HUES64 (cell line): ENCODE data around the gene GTPBP1.

ENCODE experiments used
- H3K27ac ChIP-seq: 2 replicates; pipeline ENCODE4 v1.7.0; 2013; ENCODE audit warnings: low read depth, low read length, inconsistent platforms
- H3K27me3 ChIP-seq: 2 replicates; pipeline ENCODE4 v1.6.1; 2013; ENCODE audit warnings: mild to moderate bottlenecking, low read length; ENCODE audit not compliant: insufficient read depth
- H3K36me3 ChIP-seq: 2 replicates; pipeline ENCODE4 v1.6.1; 2013; ENCODE audit warnings: mild to moderate bottlenecking, low read length; ENCODE audit not compliant: insufficient read depth
- H3K4me1 ChIP-seq: 2 replicates; pipeline ENCODE4 v1.6.1; 2013; ENCODE audit warnings: mild to moderate bottlenecking, low read length, moderate library complexity; ENCODE audit not compliant: insufficient read depth
- H3K4me3 ChIP-seq: 2 replicates; pipeline ENCODE4 v1.5.1; 2013; ENCODE audit warnings: mild to moderate bottlenecking, low read length, moderate library complexity
- H3K9ac ChIP-seq: 2 replicates; pipeline ENCODE4 v1.6.1; 2013; ENCODE audit warnings: mild to moderate bottlenecking, low read depth, low read length
- H3K9me3 ChIP-seq: 2 replicates; pipeline ENCODE4 v1.6.1; 2013; ENCODE audit warnings: low read depth, low read length; ENCODE audit not compliant: insufficient read depth
- WGBS: fragments of 150-250, 120-280 bp; methylation state at CpG from one replicate; pipeline ENCODE4 v1.1.7; 2013; ENCODE audit warnings: missing lambda C conversion rate; 5-methylcytosine and 5-hydroxymethylcytosine counted together

The GTPBP1 gene

DNA sequence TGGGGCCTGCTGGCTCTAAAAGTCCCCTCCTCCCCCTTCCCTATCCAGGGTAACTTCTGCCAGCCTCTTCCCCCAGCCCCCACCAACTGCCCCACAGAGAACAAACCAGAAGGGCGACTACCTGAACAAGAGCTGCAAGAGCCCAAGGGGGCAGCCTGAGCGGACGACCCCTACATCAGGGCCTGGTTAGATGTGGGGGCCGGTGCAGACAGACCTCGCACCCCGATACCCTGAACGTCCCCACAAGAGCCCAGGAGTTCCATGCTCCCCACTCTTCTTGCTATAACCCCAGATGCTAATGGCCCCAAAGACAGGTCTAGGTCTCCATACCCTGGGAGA lies 29.4 kb downstream of the GTPBP1 start:
- WGBS, result 96% methylated on average over 7 of the region's 7 CpGs
- no peaks in the 10 kb centered on the region for H3K9me3 ChIP-seq
- no peak overlapping the region for H3K9ac ChIP-seq
- H3K4me3 ChIP-seq, result no peak overlapping the region
- H3K36me3 ChIP-seq, result peaks cover 42% of the 10 kb centered on the region
- H3K4me1 ChIP-seq, result no peaks in the 10 kb centered on the region
- H3K27me3 ChIP-seq, result no peaks in the 10 kb centered on the region
- H3K27ac ChIP-seq, result no peak overlapping the region

DNA sequence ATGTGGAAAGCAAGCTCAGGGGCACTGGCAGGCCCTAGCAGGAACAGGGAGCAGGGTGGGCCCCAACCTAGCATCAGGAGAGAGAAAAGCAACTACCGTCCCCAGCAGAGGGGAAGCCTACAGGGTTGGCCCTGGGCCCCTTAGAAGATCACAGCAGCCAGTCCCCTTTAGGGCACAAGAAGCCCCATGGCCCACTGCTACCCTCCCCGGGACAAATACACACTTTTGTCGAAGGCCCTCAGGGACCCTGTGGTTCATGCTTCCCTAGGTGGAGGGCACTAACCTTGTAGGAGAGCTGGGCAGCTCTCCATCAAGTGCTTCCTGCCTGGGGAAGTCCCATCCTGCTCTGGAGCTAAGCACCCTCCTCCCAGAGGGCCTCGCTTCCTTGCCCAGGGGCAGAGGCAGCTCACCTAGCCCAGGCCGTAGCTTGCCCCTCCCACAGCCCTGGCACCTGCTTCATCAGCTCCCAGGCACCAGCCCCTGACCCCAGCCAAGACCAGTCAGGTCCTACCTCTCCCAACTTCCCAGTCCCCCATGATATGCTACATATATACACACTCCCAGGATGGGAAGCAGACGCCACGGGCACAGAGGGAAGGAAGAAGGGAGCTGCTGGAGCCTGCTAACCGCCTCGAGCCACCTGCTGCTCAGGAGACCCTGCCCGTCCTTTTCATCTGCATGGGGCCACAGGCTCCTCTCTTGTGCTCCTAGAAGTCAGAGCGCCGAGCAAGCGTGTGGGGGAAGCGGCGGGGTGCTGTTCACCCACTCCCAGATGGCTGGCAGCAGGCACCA lies 29.9 kb downstream of the GTPBP1 start:
- H3K27me3 ChIP-seq, result no peaks in the 10 kb centered on the region
- peaks cover 40% of the 10 kb centered on the region for H3K36me3 ChIP-seq
- H3K9ac ChIP-seq, result no peak overlapping the region
- 93% methylated on average over 15 of the region's 15 CpGs for WGBS
- no peaks in the 10 kb centered on the region for H3K9me3 ChIP-seq
- H3K4me1 ChIP-seq, result no peaks in the 10 kb centered on the region
- H3K4me3 ChIP-seq, result no peak overlapping the region
- no peak overlapping the region for H3K27ac ChIP-seq

DNA sequence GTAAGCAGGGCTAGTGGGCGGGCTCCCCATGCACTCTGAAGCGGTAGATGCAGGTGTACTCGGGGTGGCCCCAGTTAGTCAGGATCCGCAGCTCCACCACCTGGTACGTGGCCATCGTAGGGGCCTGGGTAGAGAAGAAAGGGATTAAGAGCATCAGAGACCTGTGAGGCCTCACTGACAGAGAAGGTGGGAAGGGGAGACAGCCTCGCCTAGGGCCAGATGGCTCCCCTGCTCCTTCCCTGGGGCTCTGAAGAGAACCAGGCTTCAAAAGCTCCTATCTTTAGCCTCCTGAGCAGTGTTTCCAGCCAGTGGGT lies 30.5 kb downstream of the GTPBP1 start:
- H3K9ac ChIP-seq, result no peak overlapping the region

DNA sequence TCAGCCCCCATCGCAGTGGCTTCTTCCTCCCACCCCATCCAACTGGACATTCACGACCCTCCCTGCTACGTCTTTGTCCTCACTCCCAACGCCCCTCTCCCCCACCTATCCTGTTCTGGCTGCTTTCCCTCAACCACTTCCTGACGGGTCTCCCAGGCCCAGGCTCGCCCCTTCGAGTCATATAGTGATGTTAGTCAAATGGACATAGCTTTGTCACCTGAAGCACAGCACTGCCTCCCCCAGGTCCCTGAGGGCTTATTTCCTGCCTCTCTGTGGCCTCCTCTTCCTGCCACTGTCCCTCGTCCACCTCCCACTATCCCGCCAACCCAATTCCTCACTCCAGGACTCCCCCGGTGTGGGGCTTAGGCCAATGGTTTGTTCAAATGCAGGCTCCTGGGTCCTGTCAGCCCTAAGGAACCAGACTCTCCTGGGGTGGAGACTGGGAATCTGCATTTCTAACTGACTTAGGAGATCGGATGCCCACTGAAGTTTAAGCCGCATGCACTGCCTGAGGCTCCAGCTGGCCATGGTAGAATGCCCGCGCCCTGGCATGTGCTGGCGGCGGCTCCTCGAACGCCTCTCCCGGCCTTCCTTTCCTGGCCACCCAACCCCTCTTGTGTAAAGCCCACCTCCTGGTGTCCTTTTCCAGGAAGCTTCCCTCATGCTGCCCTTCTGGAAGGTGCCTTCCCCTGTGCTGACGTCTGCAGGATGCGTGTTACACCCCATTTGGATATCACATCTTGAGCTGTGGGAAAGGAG lies 31.7 kb downstream of the GTPBP1 start:
- WGBS, result 88% methylated on average over 21 of the region's 21 CpGs

More for the DNA sequence above, 30.5 kb downstream of the GTPBP1 start:
- WGBS, result 92% methylated on average over 7 of the region's 7 CpGs
- Histone ChIP-seq H3K27me3 (no peaks in the 10 kb centered on the region), H3K4me1 (no peaks in the 10 kb centered on the region), H3K36me3 (peaks cover 40% of the 10 kb centered on the region), H3K4me3 (no peak overlapping the region), H3K27ac (no peak overlapping the region), H3K9me3 (no peaks in the 10 kb centered on the region)

DNA sequence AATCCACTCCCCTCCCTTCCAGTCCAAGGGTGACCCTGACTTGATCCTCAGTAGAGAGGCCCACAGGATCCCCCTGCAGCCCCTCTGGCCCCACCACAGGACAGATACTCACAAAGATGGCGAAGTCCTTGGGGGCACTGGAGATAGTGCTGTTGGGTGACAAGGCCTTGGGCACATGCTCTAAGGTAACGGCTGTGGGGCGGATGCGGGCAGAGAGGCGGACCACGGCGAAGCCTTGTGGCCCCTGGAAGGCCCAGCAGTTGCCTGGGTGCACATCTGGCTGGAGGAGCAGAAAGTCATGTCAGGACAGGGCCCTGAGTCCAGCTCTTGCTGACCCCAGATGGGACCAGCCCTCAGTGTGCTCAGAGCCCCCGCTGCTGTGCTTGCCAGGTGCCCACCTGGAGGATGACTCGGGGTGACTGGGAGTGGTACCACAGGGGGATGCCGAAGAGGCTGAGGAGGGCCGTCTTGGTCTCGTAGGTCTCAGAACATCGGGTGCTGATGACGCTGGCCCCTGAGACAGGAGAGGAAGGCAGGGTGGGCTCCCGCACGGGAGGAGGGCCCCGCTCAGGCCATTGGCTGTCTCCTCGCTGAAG lies 32.8 kb downstream of the GTPBP1 start:
- 96% methylated on average over 18 of the region's 18 CpGs for WGBS
- Histone ChIP-seq H3K27ac (no peak overlapping the region), H3K4me1 (no peaks in the 10 kb centered on the region), H3K9me3 (no peaks in the 10 kb centered on the region), H3K36me3 (peaks cover 43% of the 10 kb centered on the region), H3K27me3 (no peaks in the 10 kb centered on the region), H3K4me3 (no peak overlapping the region), H3K9ac (no peak overlapping the region)

More for the DNA sequence above, 31.7 kb downstream of the GTPBP1 start:
- Histone ChIP-seq H3K9ac (no peak overlapping the region), H3K9me3 (no peaks in the 10 kb centered on the region), H3K36me3 (peaks cover 38% of the 10 kb centered on the region), H3K27ac (no peak overlapping the region), H3K4me3 (no peak overlapping the region), H3K27me3 (no peaks in the 10 kb centered on the region), H3K4me1 (no peaks in the 10 kb centered on the region)

DNA sequence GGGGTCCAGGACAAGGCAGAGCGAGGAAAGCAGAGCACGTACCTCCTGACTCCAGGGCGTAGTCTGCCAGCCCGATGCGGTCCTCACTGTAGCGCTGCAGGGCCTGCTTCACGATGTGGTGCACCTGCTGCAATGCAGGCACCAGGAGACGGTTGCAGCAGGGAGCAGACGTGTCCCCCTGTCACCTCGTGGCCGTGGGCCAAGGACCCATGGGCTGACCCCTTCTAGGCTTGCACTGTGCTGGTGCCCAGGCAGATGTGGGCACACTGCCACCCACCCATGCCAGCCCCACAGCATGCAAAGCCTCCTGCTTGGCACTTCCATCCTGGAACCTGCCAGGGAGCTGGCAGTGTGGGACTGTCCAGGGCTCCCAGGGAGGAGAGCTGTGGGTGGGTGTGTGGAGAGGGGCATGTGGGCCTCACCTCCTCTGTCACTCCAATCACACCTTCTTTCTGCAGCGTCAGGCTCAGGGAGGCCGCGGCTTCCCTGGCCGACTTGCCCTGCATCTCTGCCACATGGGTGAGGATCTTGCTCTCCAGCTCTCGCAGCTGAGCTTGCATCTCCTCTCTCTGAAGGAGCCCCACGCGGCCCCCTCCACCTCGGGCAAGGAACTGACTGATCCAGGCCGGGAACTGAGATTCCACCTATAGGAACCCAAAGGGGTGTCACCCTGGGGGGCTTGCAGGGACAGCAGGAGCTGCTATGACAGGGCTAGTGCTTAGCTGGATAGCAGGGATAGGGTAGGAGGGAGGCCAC lies 33.7 kb downstream of the GTPBP1 start:
- no peak overlapping the region for H3K9ac ChIP-seq
- H3K27ac ChIP-seq, result no peak overlapping the region
- H3K36me3 ChIP-seq, result peaks cover 36% of the 10 kb centered on the region
- no peak overlapping the region for H3K4me3 ChIP-seq
- 95% methylated on average over 20 of the region's 20 CpGs for WGBS
- no peaks in the 10 kb centered on the region for H3K9me3 ChIP-seq
- no peaks in the 10 kb centered on the region for H3K27me3 ChIP-seq
- no peaks in the 10 kb centered on the region for H3K4me1 ChIP-seq

DNA sequence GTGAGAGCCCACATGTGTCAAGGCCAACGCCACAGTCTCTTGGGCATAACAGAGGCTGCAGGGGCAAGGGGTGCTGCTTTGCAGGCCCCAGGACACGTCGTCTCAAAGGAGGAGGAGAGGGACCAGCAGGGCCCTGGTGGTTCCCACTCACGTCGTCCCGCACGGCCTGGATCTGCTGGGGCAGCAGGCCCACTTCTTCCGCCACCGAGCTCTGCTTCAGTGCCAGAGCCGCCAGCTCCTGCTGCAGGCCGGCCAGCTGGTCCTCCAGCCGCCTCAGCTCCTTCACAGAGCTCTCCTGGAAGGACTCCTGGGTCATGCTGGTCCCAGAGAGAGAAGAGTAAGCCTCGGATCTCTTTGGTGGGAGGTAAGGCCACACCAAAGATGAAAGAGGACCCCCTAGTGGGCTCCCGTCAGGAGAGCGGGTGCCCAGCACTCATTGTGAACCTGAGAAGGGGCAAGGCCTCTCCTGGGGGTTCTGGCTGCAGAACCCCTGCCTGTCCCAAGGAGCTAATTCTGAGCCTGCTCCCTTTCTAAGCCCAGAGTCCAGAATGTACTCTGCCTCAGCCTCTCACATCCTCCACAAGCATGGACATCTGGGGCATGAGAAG lies 34.5 kb downstream of the GTPBP1 start:
- Histone ChIP-seq H3K36me3 (peaks cover 34% of the 10 kb centered on the region), H3K9me3 (no peaks in the 10 kb centered on the region), H3K27me3 (no peaks in the 10 kb centered on the region), H3K4me1 (no peaks in the 10 kb centered on the region), H3K27ac (no peak overlapping the region), H3K4me3 (no peak overlapping the region), H3K9ac (no peak overlapping the region)
- WGBS, result 92% methylated on average over 15 of the region's 15 CpGs

DNA sequence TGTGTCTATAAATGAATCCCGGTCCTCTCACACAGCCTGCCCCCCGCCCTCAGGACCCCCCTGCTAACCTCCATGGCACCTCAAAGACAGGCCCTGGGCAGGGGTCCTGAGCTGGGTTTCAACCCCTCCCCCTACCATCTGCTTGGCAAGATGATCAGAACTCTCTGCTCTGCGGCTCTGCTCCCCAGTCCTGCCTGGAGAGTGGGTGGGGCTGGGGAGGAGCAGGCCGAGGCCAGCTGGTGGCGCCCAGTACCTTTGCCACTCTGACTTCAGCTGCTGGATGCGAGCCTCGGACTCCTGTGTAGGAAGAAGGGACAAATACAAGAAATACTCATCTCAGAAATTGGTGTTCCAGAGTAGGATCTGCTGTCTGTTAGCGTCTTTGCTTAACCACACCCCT lies 35.0 kb downstream of the GTPBP1 start:
- H3K27ac ChIP-seq, result no peak overlapping the region
- 86% methylated on average over 8 of the region's 8 CpGs for WGBS
- H3K4me3 ChIP-seq, result no peak overlapping the region
- no peaks in the 10 kb centered on the region for H3K27me3 ChIP-seq
- peaks cover 34% of the 10 kb centered on the region for H3K36me3 ChIP-seq
- H3K9ac ChIP-seq, result no peak overlapping the region
- no peaks in the 10 kb centered on the region for H3K9me3 ChIP-seq
- H3K4me1 ChIP-seq, result no peaks in the 10 kb centered on the region

DNA sequence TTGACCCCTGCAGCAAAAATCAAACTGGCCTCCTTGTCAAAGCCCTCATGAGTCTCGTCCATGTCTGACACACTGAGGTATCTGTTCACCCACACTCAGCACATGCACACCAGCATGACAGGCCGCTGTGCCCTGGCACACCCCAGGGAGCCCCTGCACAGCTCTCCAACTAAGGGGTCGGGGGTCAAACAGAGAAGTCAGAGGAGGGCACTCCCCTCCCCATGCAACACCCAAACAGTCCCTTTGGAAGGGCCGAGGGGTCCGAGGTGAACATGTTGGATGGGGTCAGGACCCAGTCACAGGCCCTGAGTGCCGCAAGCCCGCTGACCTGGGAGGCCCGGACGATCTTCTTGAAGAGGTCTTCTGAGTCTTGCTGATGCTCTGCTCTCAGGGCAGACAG lies 35.4 kb downstream of the GTPBP1 start:
- Histone ChIP-seq H3K4me3 (no peak overlapping the region), H3K4me1 (no peaks in the 10 kb centered on the region), H3K27ac (no peak overlapping the region), H3K9ac (no peak overlapping the region), H3K27me3 (no peaks in the 10 kb centered on the region), H3K36me3 (peaks cover 34% of the 10 kb centered on the region), H3K9me3 (no peaks in the 10 kb centered on the region)
- WGBS, result 95% methylated on average over 9 of the region's 9 CpGs

DNA sequence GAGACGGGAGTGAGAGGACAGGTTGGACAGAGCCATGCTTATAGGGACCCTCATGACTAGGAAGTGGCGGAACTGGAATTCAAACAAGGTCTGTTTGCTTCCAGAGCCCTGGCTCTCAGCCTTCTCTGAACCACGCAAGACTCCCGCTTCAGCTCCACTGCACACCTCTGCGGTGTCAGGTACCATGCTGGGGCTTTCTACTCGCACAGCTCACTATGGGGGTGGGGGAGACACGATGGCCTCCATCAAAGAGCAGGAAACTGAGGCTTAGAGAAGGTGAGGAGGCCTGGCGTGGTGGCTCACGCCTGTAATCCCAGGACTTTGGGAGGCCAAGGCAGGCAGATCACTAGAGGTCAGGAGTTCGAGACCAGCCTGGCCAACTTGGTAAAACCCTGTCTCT lies 35.8 kb downstream of the GTPBP1 start:
- Histone ChIP-seq H3K9me3 (no peaks in the 10 kb centered on the region), H3K36me3 (peaks cover 34% of the 10 kb centered on the region)
- WGBS, result 93% methylated on average over 10 of the region's 10 CpGs

More for the DNA sequence above, 35.8 kb downstream of the GTPBP1 start:
- Histone ChIP-seq H3K9ac (no peak overlapping the region), H3K27ac (no peak overlapping the region), H3K4me1 (no peaks in the 10 kb centered on the region), H3K4me3 (no peak overlapping the region), H3K27me3 (no peaks in the 10 kb centered on the region)
